GM21390 (cell line): Measurements from ENCODE around the gene POLH.

Source experiments
- ATAC-seq: cut with Tn5 transposase; IDR thresholded peaks from one replicate; pipeline ENCODE4 v1.9.1; 2021; ENCODE audit not compliant: unreplicated experiment

Gene POLH

DNA sequence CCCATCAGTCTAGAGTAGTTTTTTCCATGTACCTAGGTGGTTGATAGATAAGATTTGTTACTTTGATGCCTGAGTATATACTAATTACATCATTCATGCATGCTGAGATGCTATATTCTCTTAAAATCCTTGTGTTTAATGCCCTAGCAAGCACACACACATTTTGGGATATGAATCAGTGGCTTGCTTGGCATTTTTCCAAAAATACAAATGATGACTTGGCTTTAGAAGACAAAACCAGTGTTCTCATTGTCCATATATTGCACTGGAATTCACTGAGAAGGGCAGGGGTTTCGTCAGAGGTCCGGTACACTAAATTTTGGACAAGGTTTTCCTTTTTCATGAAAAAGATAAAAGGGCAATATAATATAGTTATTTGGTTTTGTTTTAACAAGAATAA, 28.2 kb downstream of the POLH start:
- no peak for ATAC-seq

DNA sequence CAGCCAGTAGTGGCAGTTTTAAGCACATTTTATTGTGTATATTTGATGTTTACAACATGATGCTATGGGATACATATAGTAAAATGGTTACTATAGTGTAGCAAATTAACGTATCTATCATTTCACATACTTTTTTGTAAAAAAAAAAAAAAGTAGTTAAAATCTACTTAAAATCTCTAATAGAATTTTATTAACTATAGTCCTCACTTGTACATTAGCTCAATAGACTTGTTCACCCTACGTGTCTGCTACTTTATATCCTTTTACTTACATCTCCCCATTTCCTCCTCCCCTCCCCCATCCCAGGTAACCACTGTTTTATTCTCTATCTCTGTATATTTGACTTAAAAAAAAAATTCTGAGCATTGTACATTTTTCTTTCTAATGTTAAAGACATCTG, 30.0 kb downstream of the POLH start:
- ATAC-seq = no peak

DNA sequence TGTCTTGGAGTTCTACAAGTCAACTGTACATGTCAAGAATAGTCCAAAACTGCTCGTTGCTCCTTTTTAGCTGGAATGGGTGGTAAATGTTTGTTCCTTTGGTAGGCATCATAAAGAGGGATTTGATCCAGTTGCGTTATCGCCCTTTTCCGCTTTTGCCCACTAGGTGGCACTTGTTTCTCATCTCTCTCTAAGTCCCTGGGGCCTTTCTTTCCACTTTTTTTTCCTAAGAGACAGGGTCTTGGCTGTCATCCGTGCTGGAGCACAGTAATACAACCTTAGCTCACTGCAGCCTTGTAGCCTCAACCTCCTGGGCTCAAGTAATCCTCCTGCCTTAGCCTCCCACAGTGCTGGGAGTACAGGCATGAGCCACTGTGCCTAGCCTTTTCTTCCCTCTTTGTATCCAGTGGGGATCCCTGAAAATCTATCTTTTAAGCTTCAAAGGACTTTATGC, 32.4 kb downstream of the POLH start:
- no peak for ATAC-seq

DNA sequence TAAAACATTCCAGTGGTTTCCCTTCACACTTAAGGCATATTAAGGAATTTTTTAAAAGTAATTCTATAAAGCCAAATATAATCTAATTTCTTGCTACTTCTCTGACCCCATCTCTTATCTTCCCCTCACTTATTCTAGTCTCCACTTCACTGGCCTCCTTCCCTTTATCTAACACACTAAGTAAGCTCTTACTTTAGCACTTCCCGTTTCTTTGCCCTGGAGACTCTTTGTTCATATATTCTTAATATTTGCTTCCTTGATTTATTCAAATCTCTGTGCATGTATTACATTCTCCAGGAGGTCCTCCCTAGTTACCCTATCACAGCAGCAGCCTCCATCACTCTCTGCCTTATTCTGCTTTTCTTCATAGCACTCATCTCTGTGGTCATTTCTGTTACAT, 32.8 kb downstream of the POLH start:
- ATAC-seq = no peak

DNA sequence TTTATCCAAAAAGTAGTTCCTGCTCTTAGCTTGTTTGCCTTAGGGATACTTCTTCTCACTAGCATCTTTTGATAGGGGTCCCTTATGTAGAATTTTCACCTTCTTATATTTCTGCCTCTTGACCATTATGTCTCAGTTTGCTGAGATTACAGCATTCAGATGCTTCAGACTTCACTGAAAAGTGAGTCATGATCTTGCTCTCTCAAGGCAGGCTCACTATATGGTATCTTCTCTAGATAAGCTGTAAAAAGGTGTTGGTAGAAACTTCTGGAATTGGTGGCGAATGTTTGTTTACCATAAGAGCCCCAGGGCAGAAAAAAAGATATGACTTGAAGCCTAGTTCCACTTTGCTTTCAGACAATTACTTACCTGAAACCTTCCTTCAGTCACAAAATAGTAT, 33.4 kb downstream of the POLH start:
- ATAC-seq = no peak

DNA sequence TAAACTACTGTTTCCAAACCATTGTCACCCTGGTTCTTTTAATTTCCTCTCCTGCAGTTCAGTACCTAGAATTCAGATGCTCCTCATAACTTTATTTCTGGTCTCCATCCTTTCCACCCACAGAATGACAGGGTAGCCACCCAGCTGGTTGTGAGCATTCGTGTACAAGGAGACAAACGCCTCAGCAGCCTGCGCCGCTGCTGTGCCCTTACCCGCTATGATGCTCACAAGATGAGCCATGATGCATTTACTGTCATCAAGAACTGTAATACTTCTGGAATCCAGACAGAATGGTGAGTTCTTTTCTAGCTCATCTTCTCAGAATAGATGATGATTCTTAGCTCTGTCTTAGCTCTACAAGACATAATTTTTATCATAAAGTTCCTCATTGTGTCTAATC, 34.4 kb downstream of the POLH start:
- no peak for ATAC-seq

DNA sequence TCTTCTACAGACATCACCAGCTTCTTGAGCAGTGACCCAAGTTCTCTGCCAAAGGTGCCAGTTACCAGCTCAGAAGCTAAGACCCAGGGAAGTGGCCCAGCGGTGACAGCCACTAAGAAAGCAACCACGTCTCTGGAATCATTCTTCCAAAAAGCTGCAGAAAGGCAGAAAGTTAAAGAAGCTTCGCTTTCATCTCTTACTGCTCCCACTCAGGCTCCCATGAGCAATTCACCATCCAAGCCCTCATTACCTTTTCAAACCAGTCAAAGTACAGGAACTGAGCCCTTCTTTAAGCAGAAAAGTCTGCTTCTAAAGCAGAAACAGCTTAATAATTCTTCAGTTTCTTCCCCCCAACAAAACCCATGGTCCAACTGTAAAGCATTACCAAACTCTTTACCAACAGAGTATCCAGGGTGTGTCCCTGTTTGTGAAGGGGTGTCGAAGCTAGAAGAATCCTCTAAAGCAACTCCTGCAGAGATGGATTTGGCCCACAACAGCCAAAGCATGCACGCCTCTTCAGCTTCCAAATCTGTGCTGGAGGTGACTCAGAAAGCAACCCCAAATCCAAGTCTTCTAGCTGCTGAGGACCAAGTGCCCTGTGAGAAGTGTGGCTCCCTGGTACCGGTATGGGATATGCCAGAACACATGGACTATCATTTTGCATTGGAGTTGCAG, 37.9 kb downstream of the POLH start:
- no peak for ATAC-seq

DNA sequence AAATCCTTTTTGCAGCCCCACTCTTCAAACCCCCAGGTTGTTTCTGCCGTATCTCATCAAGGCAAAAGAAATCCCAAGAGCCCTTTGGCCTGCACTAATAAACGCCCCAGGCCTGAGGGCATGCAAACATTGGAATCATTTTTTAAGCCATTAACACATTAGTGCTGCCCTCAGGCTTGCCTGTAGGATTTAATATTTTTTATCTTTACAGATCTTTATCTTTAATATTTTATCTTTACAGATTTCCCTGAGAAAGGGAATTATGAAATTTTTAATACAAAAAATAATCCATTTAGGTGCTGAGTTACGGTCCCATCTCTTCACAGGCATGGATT, 38.4 kb downstream of the POLH start:
- no peak for ATAC-seq

DNA sequence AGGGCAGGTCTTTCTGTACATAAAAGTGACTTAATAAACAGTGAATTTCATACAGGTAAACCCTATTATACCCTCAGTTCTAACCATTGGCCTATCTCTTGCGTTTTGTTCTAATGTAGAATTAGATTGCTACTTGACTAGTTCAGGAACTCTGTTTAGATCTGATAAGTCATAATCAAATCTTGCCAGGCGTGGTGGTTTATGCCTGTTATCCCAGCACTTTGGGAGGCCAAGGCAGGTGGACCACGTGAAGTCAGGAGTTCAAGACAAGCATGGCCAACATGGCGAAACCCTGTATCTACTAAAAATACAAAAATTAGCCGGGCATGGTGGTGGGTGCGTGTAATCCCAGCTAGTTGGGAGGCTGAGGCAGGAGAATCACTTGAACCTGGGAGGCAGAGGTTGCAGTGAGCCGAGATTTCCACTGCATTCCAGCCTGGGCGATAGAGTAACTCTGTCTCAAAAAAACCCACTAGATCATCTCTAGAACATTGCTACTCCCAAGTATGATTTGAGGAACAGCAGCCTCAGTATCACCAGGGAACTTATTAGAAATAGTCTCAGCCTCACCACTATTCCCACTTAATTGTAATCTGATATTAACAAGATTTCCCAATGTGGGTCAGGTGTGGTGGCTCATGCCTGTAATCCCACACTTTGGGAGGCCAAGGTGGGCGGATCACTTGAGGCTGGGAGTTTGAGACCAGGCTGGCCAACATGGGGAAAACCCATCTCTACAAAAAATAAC, 40.9 kb downstream of the POLH start:
- no peak for ATAC-seq

DNA sequence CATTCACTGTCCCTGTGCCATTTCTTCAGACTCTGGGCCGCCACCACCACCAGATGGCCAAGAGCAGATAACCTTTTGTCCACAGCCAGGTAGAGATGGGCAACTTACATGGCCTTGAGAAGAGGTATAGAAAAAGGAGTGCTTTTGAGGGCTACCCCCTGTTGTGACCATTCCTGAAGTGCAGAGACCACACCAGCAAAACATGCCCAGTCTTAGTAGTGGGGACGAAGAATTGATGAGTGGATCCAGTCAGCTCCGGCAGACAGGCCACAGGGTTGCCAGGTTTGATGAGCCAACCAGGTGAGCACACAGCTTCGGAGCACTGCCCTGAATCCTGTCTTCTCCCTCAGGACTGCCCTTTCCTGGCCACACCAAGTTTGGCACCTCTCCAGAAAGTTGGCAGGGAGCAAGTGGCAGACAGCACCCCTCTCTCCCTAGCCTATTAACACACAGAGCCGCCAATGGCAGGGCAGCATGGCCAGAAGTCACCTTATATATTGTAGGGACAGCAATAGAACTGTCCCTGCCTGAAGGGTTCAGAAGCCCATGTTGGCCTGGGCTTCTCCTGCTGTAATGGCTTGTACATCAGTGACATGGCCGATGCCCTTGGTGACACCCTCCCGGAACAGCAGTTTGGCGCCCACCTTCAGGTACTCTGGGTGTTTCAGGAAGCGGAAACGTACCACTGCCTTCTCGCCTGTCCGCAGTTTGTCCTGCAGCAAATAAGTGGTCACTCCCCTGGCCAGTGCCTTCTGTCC, 45.3 kb downstream of the POLH start:
- ATAC-seq = no peak

DNA sequence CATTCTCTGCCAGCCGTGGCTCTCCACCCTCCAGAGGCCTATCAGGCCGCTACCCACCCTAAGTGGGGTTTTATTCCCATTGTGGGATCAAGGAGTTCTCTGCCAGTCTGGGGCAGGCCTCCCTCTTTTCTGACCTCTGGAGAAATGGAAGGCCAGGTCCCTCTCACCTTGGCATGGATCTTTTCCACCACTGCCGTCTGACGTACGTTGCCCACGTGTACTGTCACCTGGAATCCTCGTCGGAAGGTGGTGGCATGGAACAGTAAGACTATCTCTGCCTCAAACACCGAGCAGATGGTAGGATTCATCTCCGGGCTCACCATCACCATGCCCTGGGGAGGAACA, 45.8 kb downstream of the POLH start:
- no peak for ATAC-seq

DNA sequence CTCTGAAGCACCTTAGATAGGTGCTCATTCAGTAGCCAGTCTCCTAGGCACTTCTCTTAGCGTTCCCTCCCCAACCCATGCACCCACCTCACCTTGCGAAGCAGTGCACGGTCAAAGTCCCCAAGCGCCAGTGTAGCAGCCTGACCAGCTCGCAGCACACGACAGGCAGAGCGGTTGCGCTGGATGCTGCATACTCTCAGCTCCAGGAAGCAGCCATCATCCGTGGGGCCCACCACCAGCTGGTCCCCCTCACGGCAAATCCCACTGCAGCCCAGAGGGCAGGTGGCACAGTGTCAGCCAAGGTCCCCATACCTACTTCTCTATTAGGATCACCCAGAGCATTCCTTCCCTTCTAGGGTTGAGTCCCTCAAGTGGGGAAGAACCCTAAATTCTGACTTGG, 46.6 kb downstream of the POLH start:
- ATAC-seq = no peak

DNA sequence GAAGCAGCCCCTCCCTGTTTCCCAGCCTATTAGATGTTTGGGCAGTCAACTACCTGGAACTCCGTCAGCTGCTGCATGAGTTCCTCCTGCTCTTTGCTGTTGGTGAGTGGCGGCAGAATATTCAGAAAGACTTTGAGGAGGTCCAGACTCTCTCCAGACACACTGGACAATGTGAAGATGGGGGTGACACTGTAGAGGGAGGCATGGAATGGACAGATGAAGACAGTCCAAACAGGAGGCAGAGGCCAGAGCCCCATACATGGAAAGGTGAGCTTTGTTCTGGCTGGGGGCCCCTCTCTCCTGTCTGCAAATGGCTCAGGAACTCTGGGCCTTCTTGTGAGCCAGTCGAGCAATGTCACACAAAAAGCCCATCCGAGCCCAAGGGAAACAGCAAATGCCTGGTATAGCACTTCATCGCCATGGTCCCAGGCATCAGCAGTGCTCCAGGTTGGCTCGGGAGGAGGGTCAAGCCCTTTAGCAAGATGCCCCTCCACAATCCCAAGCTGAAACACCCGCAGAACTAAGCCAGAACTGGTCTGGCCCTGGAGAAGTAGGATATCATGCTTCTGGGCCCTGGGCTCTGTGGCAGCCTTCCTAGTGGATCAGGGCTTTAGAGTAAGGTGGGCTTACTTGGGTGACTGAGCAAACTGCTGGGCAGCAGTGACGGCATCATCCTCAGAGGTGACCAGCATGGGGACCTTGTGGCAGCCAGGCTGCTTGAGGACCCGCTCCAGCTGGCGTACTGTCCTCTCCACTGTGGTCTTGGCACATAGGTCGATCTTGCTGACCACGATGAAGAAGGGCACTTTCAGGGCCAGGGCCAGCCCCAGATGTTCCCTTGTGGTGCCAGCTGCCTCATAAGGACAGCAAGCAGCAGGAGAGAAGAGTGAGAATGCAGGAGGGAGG, 48.1 kb downstream of the POLH start:
- no peak for ATAC-seq

DNA sequence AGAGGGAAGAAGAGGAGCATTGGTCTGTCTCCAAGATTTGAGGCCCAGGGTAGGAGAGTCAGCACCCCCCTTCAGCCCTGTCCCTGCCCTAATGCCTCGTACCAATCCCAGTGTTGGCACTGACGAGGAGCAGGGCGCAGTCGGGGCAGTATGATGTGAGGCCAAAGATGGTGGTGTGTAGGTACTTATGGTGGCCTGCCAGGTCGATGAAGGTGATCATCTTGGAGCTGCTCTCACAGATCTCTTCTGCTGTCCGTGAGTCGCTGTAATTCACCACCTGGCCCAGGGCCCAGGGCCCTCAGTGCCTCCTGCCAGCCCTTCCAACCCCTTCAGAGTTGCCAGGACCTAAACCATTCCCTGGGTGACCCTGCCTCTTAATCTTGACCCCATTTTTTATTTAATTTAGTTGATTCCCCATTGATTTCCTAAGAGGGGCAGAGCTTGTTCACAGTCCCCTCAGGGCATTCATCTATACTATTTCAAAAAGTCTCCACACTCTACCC, 48.9 kb downstream of the POLH start:
- ATAC-seq = no peak

DNA sequence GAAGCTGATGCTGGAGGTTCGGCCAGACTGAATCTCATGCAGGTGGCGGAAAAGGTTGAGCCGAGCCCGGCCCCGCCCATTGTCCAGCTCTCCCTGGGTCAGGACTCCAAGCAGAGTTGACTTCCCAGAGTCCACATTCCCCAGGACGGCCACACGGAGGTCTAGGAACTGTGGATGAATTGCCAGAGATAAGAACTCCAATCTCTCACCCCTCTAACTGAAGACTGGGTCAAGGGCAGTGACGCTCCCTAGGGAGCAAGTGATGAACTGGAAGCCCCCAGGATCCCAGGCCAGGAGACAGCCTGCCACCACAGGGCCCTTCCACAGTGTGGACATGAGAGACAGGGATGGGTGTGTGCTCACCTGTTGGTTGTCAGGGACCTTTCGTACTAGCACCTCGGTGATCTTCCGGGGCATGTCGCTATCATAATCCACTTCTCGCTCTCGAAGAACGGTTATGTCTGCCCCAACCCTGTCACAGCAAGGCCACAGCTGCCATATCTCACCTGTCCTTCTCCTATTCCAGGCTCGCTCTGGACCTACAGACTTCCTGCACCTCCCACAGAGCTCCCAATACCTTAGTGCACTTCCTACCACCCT, 49.5 kb downstream of the POLH start:
- no peak for ATAC-seq

DNA sequence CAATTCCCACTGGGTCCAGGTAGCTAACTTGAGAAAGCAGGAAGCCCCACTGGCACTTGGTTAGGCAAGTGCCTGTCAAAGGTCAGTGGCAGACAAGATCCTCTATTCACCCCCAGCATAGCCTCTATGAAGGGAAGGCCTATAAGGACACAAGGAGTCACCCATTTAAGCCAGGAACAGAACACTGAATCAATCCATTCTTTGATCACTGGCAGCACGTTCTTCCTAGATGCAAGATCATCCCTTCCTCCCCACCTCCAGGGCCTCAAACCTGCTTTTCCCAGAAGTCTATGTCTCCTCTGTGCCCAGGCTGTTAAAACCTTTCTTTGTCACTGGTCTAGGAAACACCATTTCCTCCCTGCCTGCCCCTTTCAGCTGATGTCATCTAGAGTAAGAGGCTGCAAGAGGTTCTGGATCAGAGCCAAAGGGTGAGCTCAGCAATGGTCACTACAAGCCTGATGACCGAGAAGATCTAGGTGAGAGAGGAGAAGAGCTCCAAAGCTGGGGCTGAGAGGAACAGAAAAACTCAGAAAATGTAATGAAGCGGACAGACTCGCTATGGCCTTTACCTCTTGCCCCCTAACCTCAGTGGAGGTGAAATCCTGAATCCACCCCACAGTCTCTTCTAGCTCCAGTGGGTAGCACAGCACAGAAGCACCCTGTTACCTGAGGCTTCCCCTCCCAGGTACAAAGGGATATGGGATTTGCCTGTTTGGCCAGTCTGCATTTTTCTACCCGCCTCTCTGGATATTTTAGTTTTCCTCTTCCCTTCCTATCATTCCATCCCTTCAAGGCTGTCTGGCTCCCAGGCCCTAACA, 51.2 kb downstream of the POLH start:
- ATAC-seq = no peak

DNA sequence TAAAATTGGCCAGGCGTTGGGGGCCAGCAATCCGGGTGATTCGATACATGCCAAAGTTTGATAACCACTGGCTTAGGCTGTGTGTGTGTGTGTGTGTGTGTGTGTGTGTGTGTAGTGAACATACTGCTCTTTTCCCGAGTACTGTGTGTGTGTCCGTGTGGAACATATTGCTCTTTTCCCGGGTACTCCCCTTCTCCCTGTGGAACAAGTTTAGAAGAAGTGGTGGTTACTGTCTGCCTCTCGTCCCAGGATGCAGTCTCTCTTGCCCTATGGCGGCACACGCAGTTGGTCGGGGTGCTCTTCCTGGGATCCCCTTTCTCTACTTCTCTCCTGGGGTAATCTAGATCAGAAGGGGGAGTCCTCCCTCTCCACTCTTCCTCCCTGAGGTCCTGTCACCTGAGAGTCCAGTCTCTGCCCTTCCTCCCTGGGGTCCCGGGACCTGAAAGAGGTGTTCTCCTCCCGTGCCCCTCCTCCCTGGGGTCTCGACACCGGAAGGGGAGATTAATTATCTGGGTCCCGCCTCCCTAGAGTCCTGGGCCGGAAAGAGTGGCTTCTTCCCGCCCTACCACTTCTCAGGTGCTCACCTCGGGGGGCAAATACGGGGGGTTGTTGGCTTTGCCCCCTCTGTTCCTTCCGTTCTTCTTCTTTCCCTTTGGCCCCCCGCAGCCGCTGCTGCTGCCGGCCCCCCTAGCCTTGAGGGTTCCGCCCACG, 52.6 kb downstream of the POLH start:
- no peak for ATAC-seq

DNA sequence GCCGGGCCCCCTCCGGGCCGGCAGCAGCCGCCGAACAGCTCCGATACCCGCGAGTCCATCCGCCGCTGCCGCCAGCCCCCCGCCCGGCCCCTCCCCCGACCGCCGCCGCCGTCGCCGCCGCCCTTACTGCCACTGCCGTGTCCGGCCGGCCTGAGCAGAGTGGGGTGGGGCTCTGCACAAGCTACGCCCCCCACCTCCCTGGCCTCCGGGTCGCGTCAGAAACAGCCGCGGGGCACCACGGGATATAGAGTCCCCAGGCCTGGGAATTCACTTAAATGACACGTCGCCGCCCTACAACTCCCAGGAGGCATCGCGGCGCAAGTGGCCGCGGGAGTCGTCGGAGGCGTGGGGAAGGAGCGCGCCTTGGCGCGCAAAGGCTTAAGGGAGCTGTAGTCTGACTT, 53.1 kb downstream of the POLH start, which contains the start of gene GTPBP2:
Gene GTPBP2, minus strand, starts transcription at position 161 of the 401 bp plus-strand sequence. Its CDS starts 102 bp downstream, at position 59.
- ATAC-seq = peak; percentile 86
